GM06990 (cell line): ENCODE measurements around the gene SMARCC1.

Experiments used
- DNase-seq: peaks from one replicate; pipeline ENCODE4 v3.0.0-alpha.2; 2011; ENCODE audit not compliant: insufficient read length; ENCODE audit errors: extremely low read depth
- H3K27me3 ChIP-seq: replicated peaks from 2 replicates; pipeline ENCODE4 v1.6.0; 2011; ENCODE audit warnings: low read length; ENCODE audit not compliant: control insufficient read depth, insufficient read depth
- H3K36me3 ChIP-seq: 2 replicates; pipeline ENCODE4 v1.5.1; 2011; ENCODE audit warnings: low read length; ENCODE audit not compliant: control insufficient read depth, insufficient read depth
- H3K4me3 ChIP-seq: replicated peaks from 2 replicates; pipeline ENCODE4 v1.5.1; 2011; ENCODE audit warnings: low read depth, mild to moderate bottlenecking, control low read depth, low read length
- CTCF ChIP-seq: IDR thresholded peaks from 2 replicates; pipeline ENCODE4 v1.5.1; 2011; ENCODE audit warnings: low read length, control low read depth, mild to moderate bottlenecking, inconsistent platforms; ENCODE audit not compliant: insufficient read depth, poor library complexity, severe bottlenecking

Gene SMARCC1

GRCh38 chr3:47606165-47606564, 175.5 kb downstream of the SMARCC1 start:
- Histone ChIP-seq H3K27me3 (no peaks in the 10 kb centered on the region), H3K4me3 (no peak overlapping the region), H3K36me3 (peaks cover 21% of the 10 kb centered on the region)
- no peak for DNase-seq
- no peak for TF ChIP-seq CTCF

- peaks cover 21% of the 10 kb centered on the region for H3K36me3 ChIP-seq
- TF ChIP-seq CTCF: no peak
Observed at GRCh38 chr3:47605652-47606051, 176.0 kb downstream of the SMARCC1 start.

GRCh38 chr3:47604145-47604544, 177.5 kb downstream of the SMARCC1 start:
- Histone ChIP-seq H3K27me3 (no peaks in the 10 kb centered on the region), H3K36me3 (peaks cover 20% of the 10 kb centered on the region), H3K4me3 (no peak overlapping the region)
- TF ChIP-seq CTCF: no peak
- no peak for DNase-seq

More at GRCh38 chr3:47605652-47606051, 176.0 kb downstream of the SMARCC1 start:
- H3K4me3 ChIP-seq: no peak overlapping the region
- no peak for DNase-seq
- H3K27me3 ChIP-seq: no peaks in the 10 kb centered on the region

GRCh38 chr3:47603332-47603731, 178.4 kb downstream of the SMARCC1 start:
- Histone ChIP-seq H3K27me3 (no peaks in the 10 kb centered on the region), H3K36me3 (peaks cover 18% of the 10 kb centered on the region), H3K4me3 (no peak overlapping the region)
- DNase-seq: no peak
- no peak for TF ChIP-seq CTCF

GRCh38 chr3:47601281-47601680, 180.4 kb downstream of the SMARCC1 start:
- no peak for DNase-seq
- no peak overlapping the region for H3K4me3 ChIP-seq
- peaks cover 19% of the 10 kb centered on the region for H3K36me3 ChIP-seq
- TF ChIP-seq CTCF: no peak
- no peaks in the 10 kb centered on the region for H3K27me3 ChIP-seq

- DNase-seq: no peak
- TF ChIP-seq CTCF: no peak
- Histone ChIP-seq H3K36me3 (peaks cover 12% of the 10 kb centered on the region), H3K27me3 (no peaks in the 10 kb centered on the region), H3K4me3 (no peak overlapping the region)
Observed at GRCh38 chr3:47594792-47595191, 186.9 kb downstream of the SMARCC1 start.
